Measurements from ENCODE around the gene YJEFN3.

GRCh38 chr19:19537075-19538048, 8.7 kb downstream of the YJEFN3 start:
- TF ChIP-seq CTCF (IDR thresholded peaks at IDR 0.05; ENCODE audit: extremely low read depth in 1 of 2, insufficient read depth in 1 of 2, low read depth in 1 of 2, low read length in 2 of 2) (no peak), POLR2AphosphoS5 (IDR thresholded peaks at IDR 0.05; ENCODE audit: insufficient read depth, low read depth, low read length) (no peak), POLR2A (IDR thresholded peaks at IDR 0.05; ENCODE audit: low read depth, low read length) (no peak), EZH2 (IDR thresholded peaks at IDR 0.05; ENCODE audit: borderline replicate concordance, low read depth, low read length, severe bottlenecking) (no peak), JUN (IDR thresholded peaks at IDR 0.05; ENCODE audit: borderline replicate concordance, insufficient read depth, insufficient read length, low read depth) (no peak)
